Activated naive CD8-positive, alpha-beta T cell treated with anti-CD3 and anti-CD28 coated beads, Interleukin-2, amount 50 U/mL, for 24 hours (primary cell): ENCODE measurements around the gene SNX25.

Experiments
- ATAC-seq: fragments of 150-1000 bp; cut with Tn5 transposase; one replicate; pipeline ENCODE4 v1.10.0; 2021
- DNase-seq: peaks from one replicate; pipeline ENCODE4 v3.0.0; 2021
- H3K27ac Mint-ChIP-seq: one replicate; pipeline ENCODE4 v1.8.0; 2021; ENCODE audit warnings: mild to moderate bottlenecking, mixed read lengths
- H3K27me3 Mint-ChIP-seq: one replicate; pipeline ENCODE4 v1.8.0; 2021; ENCODE audit warnings: mixed read lengths
- H3K36me3 Mint-ChIP-seq: one replicate; pipeline ENCODE4 v1.8.0; 2021; ENCODE audit warnings: low read depth, mixed read lengths
- H3K4me1 Mint-ChIP-seq: one replicate; pipeline ENCODE4 v1.8.0; 2021; ENCODE audit warnings: mixed read lengths
- H3K4me3 Mint-ChIP-seq: one replicate; pipeline ENCODE4 v1.8.0; 2021; ENCODE audit warnings: mild to moderate bottlenecking, moderate library complexity, mixed read lengths
- H3K9me3 Mint-ChIP-seq: one replicate; pipeline ENCODE4 v1.8.0; 2021; ENCODE audit warnings: mixed read lengths

SNX25 gene

DNA sequence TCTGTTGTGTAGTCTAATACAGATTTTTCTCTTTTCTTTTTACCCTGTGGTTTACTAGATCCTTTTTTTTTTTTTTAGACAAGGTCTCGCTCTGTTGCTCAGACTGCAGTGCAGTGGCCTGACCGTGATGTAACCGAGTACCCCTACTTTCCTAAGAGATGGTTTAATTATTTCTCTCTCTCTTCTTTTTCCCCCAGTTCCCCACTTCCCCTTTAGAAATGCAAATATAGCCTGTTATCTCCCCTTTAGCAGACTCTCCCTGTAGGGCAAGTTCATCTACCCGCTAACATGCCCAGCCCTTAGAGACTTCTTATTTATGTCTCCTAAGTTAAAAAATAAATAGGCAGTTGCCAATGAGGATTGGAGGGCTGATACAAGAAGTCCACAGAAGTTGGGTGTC is 4.5 kb downstream of the SNX25 start:
- Mint-ChIP-seq H3K4me1 (peaks cover 48% of the 10 kb centered on the region), H3K36me3 (peaks cover 2% of the 10 kb centered on the region), H3K4me3 (no peak overlapping the region), H3K9me3 (no peaks in the 10 kb centered on the region), H3K27me3 (peaks cover 6% of the 10 kb centered on the region), H3K27ac (no peak overlapping the region)
- ATAC-seq (no peak), DNase-seq (no peak)

DNA sequence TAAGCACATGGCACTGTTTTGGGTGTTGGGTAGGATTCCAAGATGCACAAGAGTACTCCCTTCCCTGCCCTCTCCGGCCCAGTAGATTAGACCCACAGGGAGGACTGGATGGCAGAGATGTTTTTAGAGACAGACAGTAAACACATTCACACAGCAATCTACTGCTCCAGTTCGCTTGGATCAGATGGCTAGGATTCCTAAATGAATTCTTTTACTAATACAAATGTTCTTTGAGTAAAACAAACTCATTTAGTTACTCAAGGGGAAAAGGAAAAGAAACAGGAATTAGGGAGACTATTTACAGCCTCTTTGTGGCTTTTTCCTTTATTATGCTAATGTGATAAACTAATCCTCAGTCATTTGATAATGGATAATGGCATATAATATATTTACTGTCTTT is 5.9 kb downstream of the SNX25 start:
- no peaks in the 10 kb centered on the region for H3K9me3 Mint-ChIP-seq
- H3K4me3 Mint-ChIP-seq = no peak overlapping the region
- ATAC-seq (no peak), DNase-seq (no peak)
- H3K27me3 Mint-ChIP-seq = peaks cover 6% of the 10 kb centered on the region
- peaks cover 51% of the 10 kb centered on the region for H3K4me1 Mint-ChIP-seq
- no peak overlapping the region for H3K27ac Mint-ChIP-seq
- peaks cover 2% of the 10 kb centered on the region for H3K36me3 Mint-ChIP-seq

GRCh38 chr4:185217408-185217975 is 8.1 kb downstream of the SNX25 start:
- DNase-seq = no peak
- peaks cover 7% of the 10 kb centered on the region for H3K36me3 Mint-ChIP-seq
- peaks cover 5% of the 10 kb centered on the region for H3K9me3 Mint-ChIP-seq
- H3K4me1 Mint-ChIP-seq = peaks cover 35% of the 10 kb centered on the region
- H3K27me3 Mint-ChIP-seq = no peaks in the 10 kb centered on the region
- no peak overlapping the region for H3K4me3 Mint-ChIP-seq
- no peak for ATAC-seq
- H3K27ac Mint-ChIP-seq = no peak overlapping the region

GRCh38 chr4:185218312-185218711 is 8.9 kb downstream of the SNX25 start:
- ATAC-seq (no peak), DNase-seq (no peak)
- peaks cover 5% of the 10 kb centered on the region for H3K36me3 Mint-ChIP-seq
- H3K9me3 Mint-ChIP-seq = peaks cover 5% of the 10 kb centered on the region
- H3K27me3 Mint-ChIP-seq = no peaks in the 10 kb centered on the region
- no peak overlapping the region for H3K27ac Mint-ChIP-seq
- H3K4me1 Mint-ChIP-seq = peaks cover 27% of the 10 kb centered on the region
- no peak overlapping the region for H3K4me3 Mint-ChIP-seq

GRCh38 chr4:185219551-185220344 is 10.3 kb downstream of the SNX25 start:
- ATAC-seq (no peak), DNase-seq (no peak)
- Mint-ChIP-seq H3K27me3 (no peaks in the 10 kb centered on the region), H3K9me3 (peaks cover 5% of the 10 kb centered on the region), H3K36me3 (peaks cover 5% of the 10 kb centered on the region), H3K4me3 (no peak overlapping the region), H3K27ac (no peak overlapping the region), H3K4me1 (peaks cover 18% of the 10 kb centered on the region)

DNA sequence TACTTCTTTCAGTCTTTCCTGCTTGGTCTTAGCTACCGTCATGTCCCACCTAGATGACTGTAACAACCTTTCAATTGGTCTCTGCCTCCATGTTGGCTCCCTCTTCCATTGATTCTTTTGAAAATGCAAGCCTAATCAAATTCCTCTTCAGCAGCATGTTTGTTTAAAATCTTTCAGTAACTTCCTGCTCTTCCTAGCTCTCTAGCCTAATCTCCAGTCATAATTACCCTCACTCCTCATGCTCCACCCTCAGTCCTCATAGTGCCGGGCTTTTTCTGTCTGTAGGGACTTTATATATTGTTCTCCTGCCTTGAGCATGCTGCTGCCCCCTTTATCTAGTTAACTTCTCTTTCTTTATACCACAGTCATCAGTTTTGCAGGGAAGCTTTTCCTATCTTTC is 12.1 kb downstream of the SNX25 start:
- Mint-ChIP-seq H3K9me3 (peaks cover 5% of the 10 kb centered on the region), H3K36me3 (peaks cover 5% of the 10 kb centered on the region), H3K27ac (no peak overlapping the region), H3K4me1 (peaks cover 13% of the 10 kb centered on the region), H3K4me3 (no peak overlapping the region), H3K27me3 (no peaks in the 10 kb centered on the region)
- ATAC-seq (no peak), DNase-seq (no peak)

- no peak for DNase-seq
- no peak for ATAC-seq
- Mint-ChIP-seq H3K4me3 (no peak overlapping the region), H3K27ac (no peak overlapping the region), H3K9me3 (peaks cover 5% of the 10 kb centered on the region), H3K27me3 (no peaks in the 10 kb centered on the region), H3K36me3 (peaks cover 5% of the 10 kb centered on the region), H3K4me1 (peaks cover 11% of the 10 kb centered on the region)
Observed at GRCh38 chr4:185221912-185222311, 12.5 kb downstream of the SNX25 start.

- H3K27ac Mint-ChIP-seq = no peak overlapping the region
- H3K27me3 Mint-ChIP-seq = no peaks in the 10 kb centered on the region
- no peak overlapping the region for H3K4me3 Mint-ChIP-seq
- peaks cover 5% of the 10 kb centered on the region for H3K36me3 Mint-ChIP-seq
- H3K9me3 Mint-ChIP-seq = peaks cover 5% of the 10 kb centered on the region
- H3K4me1 Mint-ChIP-seq = peaks cover 8% of the 10 kb centered on the region
- ATAC-seq (no peak), DNase-seq (no peak)
Observed at GRCh38 chr4:185222598-185222997, 13.2 kb downstream of the SNX25 start.

GRCh38 chr4:185224597-185224996 is 15.2 kb downstream of the SNX25 start:
- Mint-ChIP-seq H3K4me1 (peaks cover 6% of the 10 kb centered on the region), H3K4me3 (no peak overlapping the region), H3K27me3 (no peaks in the 10 kb centered on the region), H3K27ac (no peak overlapping the region), H3K36me3 (peaks cover 5% of the 10 kb centered on the region), H3K9me3 (peaks cover 5% of the 10 kb centered on the region)
- DNase-seq = no peak
- ATAC-seq = no peak

DNA sequence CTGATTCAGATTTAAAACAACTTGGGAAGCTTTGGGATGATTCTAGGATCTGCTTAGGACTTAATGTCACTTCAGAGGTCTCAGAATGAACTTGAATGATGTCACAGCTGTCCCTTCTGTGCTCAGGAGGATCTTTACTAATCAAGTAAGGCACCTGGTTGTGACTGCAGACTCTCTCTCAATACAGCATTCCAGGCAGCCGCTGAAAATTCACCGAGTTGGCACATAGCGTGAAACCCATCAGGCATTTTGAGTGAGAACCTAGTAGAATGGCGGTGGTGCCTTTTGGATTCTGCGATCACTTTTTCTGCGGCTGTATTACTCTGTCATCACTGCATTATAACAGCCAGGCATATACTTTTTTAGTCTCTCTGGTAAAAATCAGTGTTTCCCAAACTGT is 16.5 kb downstream of the SNX25 start:
- H3K36me3 Mint-ChIP-seq = peaks cover 5% of the 10 kb centered on the region
- ATAC-seq = no peak
- H3K9me3 Mint-ChIP-seq = peaks cover 5% of the 10 kb centered on the region
- no peak overlapping the region for H3K4me3 Mint-ChIP-seq
- no peak overlapping the region for H3K27ac Mint-ChIP-seq
- no peaks in the 10 kb centered on the region for H3K27me3 Mint-ChIP-seq
- no peak for DNase-seq
- H3K4me1 Mint-ChIP-seq = peaks cover 2% of the 10 kb centered on the region

DNA sequence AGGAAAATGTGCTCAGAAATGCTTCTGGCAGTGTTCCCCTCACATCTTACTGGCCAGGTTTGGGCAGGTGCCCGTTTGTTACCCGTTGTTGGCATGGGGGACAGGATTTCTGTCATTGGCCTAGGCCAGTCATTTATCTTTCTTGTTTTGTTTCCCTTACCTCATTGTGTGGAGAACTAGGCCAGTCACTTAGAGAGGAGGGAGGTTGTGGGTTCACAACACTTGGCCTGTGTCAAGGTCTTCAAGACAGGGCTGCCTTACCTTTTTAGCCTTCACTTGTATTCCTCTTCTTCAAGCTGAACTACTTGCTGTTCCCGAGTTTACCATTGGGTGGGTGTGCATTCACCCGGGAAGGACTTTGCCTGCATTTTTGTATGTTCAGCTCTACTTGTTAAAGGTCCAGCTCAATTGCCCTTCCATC is 17.7 kb downstream of the SNX25 start:
- DNase-seq = no peak
- no peak for ATAC-seq

GRCh38 chr4:185227713-185228278 is 18.4 kb downstream of the SNX25 start:
- no peak for ATAC-seq
- peaks cover 10% of the 10 kb centered on the region for H3K4me1 Mint-ChIP-seq
- no peak for DNase-seq
- no peaks in the 10 kb centered on the region for H3K36me3 Mint-ChIP-seq
- no peak overlapping the region for H3K4me3 Mint-ChIP-seq
- no peaks in the 10 kb centered on the region for H3K9me3 Mint-ChIP-seq
- H3K27ac Mint-ChIP-seq = no peak overlapping the region
- H3K27me3 Mint-ChIP-seq = no peaks in the 10 kb centered on the region

More for the DNA sequence above, 17.7 kb downstream of the SNX25 start:
- H3K4me3 Mint-ChIP-seq = no peak overlapping the region
- peaks cover 7% of the 10 kb centered on the region for H3K4me1 Mint-ChIP-seq
- no peak overlapping the region for H3K27ac Mint-ChIP-seq
- H3K27me3 Mint-ChIP-seq = no peaks in the 10 kb centered on the region
- no peaks in the 10 kb centered on the region for H3K36me3 Mint-ChIP-seq
- H3K9me3 Mint-ChIP-seq = no peaks in the 10 kb centered on the region

GRCh38 chr4:185229021-185229818 is 19.8 kb downstream of the SNX25 start:
- ATAC-seq (no peak), DNase-seq (no peak)
- H3K27me3 Mint-ChIP-seq = no peaks in the 10 kb centered on the region
- H3K4me1 Mint-ChIP-seq = peaks cover 10% of the 10 kb centered on the region
- H3K9me3 Mint-ChIP-seq = no peaks in the 10 kb centered on the region
- no peak overlapping the region for H3K4me3 Mint-ChIP-seq
- no peak overlapping the region for H3K27ac Mint-ChIP-seq
- H3K36me3 Mint-ChIP-seq = no peaks in the 10 kb centered on the region

DNA sequence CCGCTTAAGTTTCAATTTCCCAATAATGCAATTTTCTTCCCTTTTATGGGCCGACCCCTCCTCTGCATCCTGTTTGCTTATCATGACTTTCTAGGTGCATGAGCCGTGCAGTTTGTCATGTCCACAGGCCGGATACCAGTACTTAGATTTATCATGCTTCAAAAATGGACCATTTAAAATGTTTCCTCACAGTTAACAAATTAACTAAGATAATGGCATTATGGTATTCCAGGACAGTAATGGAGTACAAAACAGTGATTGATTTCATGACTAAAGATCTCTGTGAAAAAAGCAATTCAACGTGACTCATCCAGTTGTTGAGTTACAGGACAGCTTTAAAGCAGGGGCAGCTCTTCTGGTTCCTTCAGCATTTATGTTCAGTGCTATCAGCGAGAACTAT is 23.0 kb downstream of the SNX25 start:
- H3K27me3 Mint-ChIP-seq = no peaks in the 10 kb centered on the region
- H3K4me1 Mint-ChIP-seq = peaks cover 11% of the 10 kb centered on the region
- ATAC-seq = no peak
- DNase-seq = no peak
- no peak overlapping the region for H3K27ac Mint-ChIP-seq
- H3K4me3 Mint-ChIP-seq = no peak overlapping the region
- H3K36me3 Mint-ChIP-seq = peaks cover 1% of the 10 kb centered on the region
- no peaks in the 10 kb centered on the region for H3K9me3 Mint-ChIP-seq
